B cell (primary cell): ENCODE measurements around the gene SIAH2. TPM values are rescaled to one million over a fixed set of nuclear protein-coding genes. Genes with fewer than 3 reads are reported as not detected.

ENCODE experiments used
- ATAC-seq: fragments of 200-7000 bp; cut with Tn5 transposase; one replicate; pipeline ENCODE4 v1.10.0; 2021; ENCODE audit warnings: low read depth, mild to moderate bottlenecking, moderate number of reproducible peaks, moderate library complexity
- CTCF ChIA-PET: fragments of 350-600 bp; sonication (Branson Sonifier 250); formaldehyde crosslinking; loops from one replicate; lab custom pipeline; 2021; ENCODE audit warnings: antibody characterized with exemption, inconsistent platforms; lab: Charles Lee
- POLR2A ChIA-PET: fragments of 350-600 bp; sonication (Branson Sonifier 250); formaldehyde crosslinking; loops from one replicate; lab custom pipeline; 2021; ENCODE audit warnings: antibody characterized with exemption; lab: Charles Lee
- DNase-seq: peaks from one replicate; pipeline ENCODE4 v3.0.0; 2013
- H2AFZ ChIP-seq: 2 replicates; pipeline ENCODE4 v1.6.1; 2012; ENCODE audit warnings: mild to moderate bottlenecking, low read depth, low read length; ENCODE audit not compliant: insufficient read depth, poor library complexity, severe bottlenecking
- H3K27ac ChIP-seq, 2 donors: 1 replicate in 1 of 2; 2 replicates in 1 of 2; pipeline ENCODE4 v1.5.1; 2012 to 2013; ENCODE audit warnings: low read length in 2 of 2, mild to moderate bottlenecking in 2 of 2, moderate library complexity in 1 of 2
- H3K27me3 ChIP-seq, 4 experiments: fragments of 200-600 bp in 1 of 4; sonication (generic) in 1 of 4; replicated peaks in 1 of 4; 1 replicate in 2 of 4; 2 replicates in 2 of 4; pipeline versions ENCODE4 v1.6.1 to v1.7.0; 2013 to 2016; ENCODE audit warnings: low read length in 3 of 4, mild to moderate bottlenecking in 2 of 4, mixed read lengths in 1 of 4, moderate library complexity in 1 of 4; ENCODE audit not compliant: insufficient read depth in 4 of 4, control insufficient read depth in 3 of 4; ENCODE audit errors: control extremely low read depth in 1 of 4
- H3K36me3 ChIP-seq, 2 experiments: replicated peaks in 1 of 2; 1 replicate in 1 of 2; 2 replicates in 1 of 2; pipeline versions ENCODE4 v1.6.1 to v1.7.1; 2013; ENCODE audit warnings: low read length in 1 of 2; ENCODE audit not compliant: insufficient read depth in 2 of 2, control insufficient read depth in 1 of 2; ENCODE audit errors: control extremely low read depth in 1 of 2, extremely low read depth in 1 of 2
- H3K4me1 ChIP-seq, 2 donors: fragments of 200-600 bp in 1 of 2; sonication (generic) in 1 of 2; 1 replicate in 1 of 2; 2 replicates in 1 of 2; pipeline versions ENCODE4 v1.5.1 to v1.6.1; 2013 to 2017; ENCODE audit warnings: low read length in 2 of 2; ENCODE audit not compliant: control insufficient read depth in 2 of 2, insufficient read depth in 2 of 2
- H3K4me2 ChIP-seq: replicated peaks from 2 replicates; pipeline ENCODE3; 2012; ENCODE audit warnings: mild to moderate bottlenecking, low read depth, low read length; ENCODE audit not compliant: poor library complexity, severe bottlenecking
- H3K4me3 ChIP-seq, 5 experiments: fragments of 200-600 bp in 1 of 5; sonication (generic) in 1 of 5; 1 replicate in 3 of 5; 2 replicates in 2 of 5; pipeline versions ENCODE4 v1.5.1 to v1.7.0; 2011 to 2016; ENCODE audit warnings: low read length in 4 of 5, mild to moderate bottlenecking in 4 of 5, low read depth in 2 of 5, control low read depth in 1 of 5, moderate library complexity in 1 of 5; ENCODE audit not compliant: insufficient read depth in 1 of 5; ENCODE audit errors: control extremely low read depth in 1 of 5, extremely low read depth in 1 of 5
- H3K79me2 ChIP-seq: fragments of 200-600 bp; sonication (generic); one replicate; pipeline ENCODE4 v1.6.0; 2016; ENCODE audit warnings: low read length; ENCODE audit not compliant: control insufficient read depth, insufficient read depth
- H3K9ac ChIP-seq: fragments of 200-600 bp; sonication (generic); 2 replicates; pipeline ENCODE4 v1.6.1; 2017; ENCODE audit warnings: mild to moderate bottlenecking, low read length, moderate library complexity
- H3K9me3 ChIP-seq, 3 donors: one replicate each; pipeline versions ENCODE4 v1.6.1 to v1.7.1; 2013; ENCODE audit warnings: low read length in 2 of 3; ENCODE audit not compliant: control insufficient read depth in 2 of 3, insufficient read depth in 1 of 3; ENCODE audit errors: control extremely low read depth in 1 of 3
- H4K20me1 ChIP-seq: 2 replicates; pipeline ENCODE4 v1.6.0; 2012; ENCODE audit warnings: mild to moderate bottlenecking, low read length; ENCODE audit not compliant: insufficient read depth, control insufficient read depth, poor library complexity, severe bottlenecking
- H3K27ac Mint-ChIP-seq: one replicate; pipeline ENCODE4 v1.8.0; 2021; ENCODE audit warnings: mixed read lengths
- H3K27me3 Mint-ChIP-seq: one replicate; pipeline ENCODE4 v1.8.0; 2021; ENCODE audit warnings: mixed read lengths
- H3K4me1 Mint-ChIP-seq: one replicate; pipeline ENCODE4 v1.8.0; 2021; ENCODE audit warnings: mixed read lengths
- H3K4me3 Mint-ChIP-seq: one replicate; pipeline ENCODE4 v1.8.0; 2021; ENCODE audit warnings: mixed read lengths
- H3K9me3 Mint-ChIP-seq: one replicate; pipeline ENCODE4 v1.8.0; 2022; ENCODE audit warnings: mixed read lengths; ENCODE audit not compliant: insufficient read depth
- CTCF ChIP-seq: fragments of 200-600 bp; IDR thresholded peaks from one replicate; pipeline ENCODE4 v1.8.0; 2022; ENCODE audit warnings: antibody characterized with exemption, mild to moderate bottlenecking
- EZH2 ChIP-seq: IDR thresholded peaks from 2 replicates; pipeline ENCODE4 v1.6.1; 2012; ENCODE audit warnings: borderline replicate concordance, low read depth, mild to moderate bottlenecking, moderate library complexity, low read length; ENCODE audit not compliant: insufficient read depth, poor library complexity, severe bottlenecking
- WGBS: methylation state at CpG from one replicate; pipeline ENCODE4 v1.1.5; 2013; ENCODE audit warnings: missing lambda C conversion rate; ENCODE audit not compliant: insufficient coverage; 5-methylcytosine and 5-hydroxymethylcytosine counted together
- intact Hi-C: fragments of 100-400 bp; cut with micrococcal nuclease; formaldehyde crosslinking; loops from one replicate; pipeline ENCODE4 v1.10.0; 2022
- polyA plus RNA-seq: library from polyadenylated mRNA; depleted of rRNA; stranded (reverse); fragments of >200 nt; gene quantifications from 2 replicates; pipeline ENCODE4 v1.2.3, GENCODE V29; 2012
- total RNA-seq, 2 donors: library from RNA; stranded (reverse); fragments of 120-200 nt in 1 of 2; gene quantifications; 1 replicate in 1 of 2; 2 replicates in 1 of 2; pipeline versions ENCODE4 v1.2.3 to v1.2.4, GENCODE V29; 2013 to 2022

The SIAH2 gene
- total and polyA plus RNA-seq, 2 donors (not counting 1 experiment from before 2014, with no cell fraction given): 22.3 to 83.4 TPM

- no peak for DNase-seq
- Mint-ChIP-seq H3K4me3 (no peak overlapping the region), H3K27ac (no peak overlapping the region), H3K4me1 (peaks cover 17% of the 10 kb centered on the region), H3K9me3 (no peaks in the 10 kb centered on the region), H3K27me3 (no peaks in the 10 kb centered on the region)
- intact Hi-C loops: no loop called here
- Histone ChIP-seq H3K4me3 (no peak overlapping the region), H3K27me3 (no peaks in the 10 kb centered on the region), H3K27ac (no peak overlapping the region), H3K36me3 (no peaks in the 10 kb centered on the region), H3K79me2 (peaks cover 9% of the 10 kb centered on the region), H2AFZ (no peak overlapping the region), H3K4me1 (peaks cover 3 to 8% of the 10 kb centered on the region in 2 donors), H4K20me1 (no peaks in the 10 kb centered on the region), H3K9me3 (no peaks in the 10 kb centered on the region), H3K9ac (no peak overlapping the region), H3K4me2 (no peak overlapping the region)
- no peak for ATAC-seq
- WGBS: 84% methylated on average over 5 of the region's 8 CpGs
- ChIA-PET CTCF (no interaction called here), POLR2A (no interaction called here)
- TF ChIP-seq EZH2: no peak
- TF ChIP-seq CTCF: no peak
Measured at GRCh38 chr3:150733373-150733935, 29.5 kb downstream of the SIAH2 start.

GRCh38 chr3:150729682-150730360, 33.1 kb downstream of the SIAH2 start:
- no peaks in the 10 kb centered on the region for H3K27me3 ChIP-seq
- Mint-ChIP-seq H3K4me3 (no peak overlapping the region), H3K27ac (no peak overlapping the region), H3K27me3 (no peaks in the 10 kb centered on the region), H3K9me3 (no peaks in the 10 kb centered on the region), H3K4me1 (peaks cover 3% of the 10 kb centered on the region)
- H3K4me3 ChIP-seq: no peak overlapping the region
- H3K36me3 ChIP-seq: no peaks in the 10 kb centered on the region
- DNase-seq (no peak), ATAC-seq (no peak)
- TF ChIP-seq CTCF (no peak), EZH2 (no peak)
- H3K79me2 ChIP-seq: no peaks in the 10 kb centered on the region
- intact Hi-C loops: no loop called here
- no peak overlapping the region for H3K4me2 ChIP-seq
- no peak overlapping the region for H3K9ac ChIP-seq
- H3K27ac ChIP-seq: no peak overlapping the region
- ChIA-PET CTCF (interaction anchor here (1.1 to 2.0 kb wide), 3 partner anchors 9 to 135 kb away, joined by 4 read pairs; no protein-coding TSS in a partner anchor), POLR2A (interaction anchor here (0.6 to 0.7 kb wide), 2 partner anchors 16 to 32 kb away, joined by 3 read pairs; no protein-coding TSS in a partner anchor)
- H3K4me1 ChIP-seq: no peaks in the 10 kb centered on the region
- 97% methylated on average over 9 of the region's 9 CpGs for WGBS
- H3K9me3 ChIP-seq: no peaks in the 10 kb centered on the region
- no peak overlapping the region for H2AFZ ChIP-seq
- H4K20me1 ChIP-seq: no peaks in the 10 kb centered on the region
